Right lobe of liver (tissue), 6 donors: Measurements from ENCODE around the gene GALNT12. TPM values are rescaled to one million over a fixed set of nuclear protein-coding genes. Genes with fewer than 3 reads are reported as not detected.

Experiments
- ATAC-seq, 4 donors: fragments of 200-7000 bp; cut with Tn5 transposase; one replicate each; pipeline ENCODE4 v1.9.1; 2020; ENCODE audit warnings: mild to moderate bottlenecking in 4 of 4, moderate library complexity in 4 of 4
- DNase-seq, 3 donors: peaks; one replicate each; pipeline ENCODE4 v3.0.0-alpha.2; 2020
- H3K27ac ChIP-seq, 3 donors: fragments of 200-600 bp; one replicate each; pipeline ENCODE4 v1.8.0; 2022
- H3K27me3 ChIP-seq, 2 donors: fragments of 200-600 bp; one replicate each; pipeline ENCODE4 v1.8.0; 2022
- H3K36me3 ChIP-seq, 4 donors: fragments of 200-600 bp; sonication (generic) in 1 of 4; one replicate each; pipeline versions ENCODE4 v1.5.1 to v1.8.0; 2017 to 2022; ENCODE audit warnings: control low read depth in 1 of 4
- H3K4me1 ChIP-seq, 4 donors: fragments of 200-600 bp; sonication (generic) in 1 of 4; one replicate each; pipeline versions ENCODE4 v1.5.1 to v1.8.0; 2017 to 2022; ENCODE audit warnings: control low read depth in 1 of 4
- H3K4me3 ChIP-seq, 3 donors: fragments of 200-600 bp; one replicate each; pipeline ENCODE4 v1.8.0; 2022
- H3K9me3 ChIP-seq, 4 donors: fragments of 200-600 bp; sonication (generic) in 1 of 4; one replicate each; pipeline versions ENCODE4 v1.5.1 to v1.8.0; 2017 to 2022; ENCODE audit warnings: control low read depth in 1 of 4
- POLR2A ChIP-seq: fragments of 450-650 bp; IDR thresholded peaks from one replicate; pipeline ENCODE4 v1.6.1; 2017; ENCODE audit warnings: antibody characterized with exemption, mild to moderate bottlenecking
- WGBS: methylation state at CpG from one replicate; pipeline ENCODE4 v1.1.6; 2018; ENCODE audit warnings: low coverage, low lambda C conversion rate; ENCODE audit not compliant: insufficient coverage; ENCODE audit errors: missing lambda C conversion rate; 5-methylcytosine and 5-hydroxymethylcytosine counted together
- intact Hi-C, 2 donors: fragments of 100-400 bp; cut with DNase I; formaldehyde crosslinking; loops; one replicate each; pipeline versions ENCODE4 v1.11.2 to v1.14.1; 2022
- total RNA-seq, 6 experiments: library from RNA; depleted of rRNA in 2 of 6; stranded (reverse); fragments of >200 nt in 2 of 6; fragmentation: NEBNext Ultra II Directional in 3 of 6; extraction: Animal tissue kit (Norgen Biotek cat#: 25700) in 3 of 6; gene quantifications; one replicate each; pipeline versions ENCODE4 v1.1.0 to v1.2.4, GENCODE V29; 2016 to 2023
- TF ChIP-seq, protein P1 (sequence below), 4 donors: fragments of 200-600 bp in 3 of 4; fragments of 450-650 bp in 1 of 4; IDR thresholded peaks; one replicate each; pipeline versions ENCODE4 v1.5.1 to v1.8.0; 2016 to 2022; ENCODE audit warnings: antibody characterized with exemption in 4 of 4, mild to moderate bottlenecking in 2 of 4
- donor health status: DM: no; HTN: yes; CAD: no.
- donor health status: DM: no; HTN: no; CAD: no.
- donor health status: DM: no; HTN: no; CAD: no.
- donor health status: DM: no; HTN: yes; CAD: no.
- donor health status: DM: no; HTN: yes; CAD: no.

GALNT12 gene
- total RNA-seq, 6 experiments from 2014 or later: 0.06 to 1.1 (median 0.30) TPM; not detected in 1

DNA sequence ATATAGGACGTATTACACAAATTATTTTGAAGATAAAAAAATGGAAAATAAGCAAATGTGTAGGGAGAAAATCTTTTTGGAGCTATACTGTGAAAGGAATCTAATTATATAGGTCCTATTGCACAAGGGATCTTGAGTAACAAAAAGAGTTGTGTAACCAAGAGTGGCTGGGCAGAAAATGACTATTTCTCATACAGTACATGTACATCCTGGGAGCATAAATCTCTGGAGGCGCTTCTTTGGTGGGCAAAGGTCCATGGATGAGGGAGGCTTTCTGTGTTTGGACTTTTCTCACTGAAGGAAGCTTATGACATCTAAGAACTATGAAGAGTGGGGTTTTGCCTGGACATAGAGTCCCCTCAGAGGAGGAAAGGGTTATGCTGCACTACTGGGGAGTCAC lies 40.9 kb upstream of the GALNT12 start:
- intact Hi-C loops: no loop called here
- no peaks in the 10 kb centered on the region for H3K9me3 ChIP-seq
- TF ChIP-seq POLR2A: no peak
- TF ChIP-seq, protein P1, sequence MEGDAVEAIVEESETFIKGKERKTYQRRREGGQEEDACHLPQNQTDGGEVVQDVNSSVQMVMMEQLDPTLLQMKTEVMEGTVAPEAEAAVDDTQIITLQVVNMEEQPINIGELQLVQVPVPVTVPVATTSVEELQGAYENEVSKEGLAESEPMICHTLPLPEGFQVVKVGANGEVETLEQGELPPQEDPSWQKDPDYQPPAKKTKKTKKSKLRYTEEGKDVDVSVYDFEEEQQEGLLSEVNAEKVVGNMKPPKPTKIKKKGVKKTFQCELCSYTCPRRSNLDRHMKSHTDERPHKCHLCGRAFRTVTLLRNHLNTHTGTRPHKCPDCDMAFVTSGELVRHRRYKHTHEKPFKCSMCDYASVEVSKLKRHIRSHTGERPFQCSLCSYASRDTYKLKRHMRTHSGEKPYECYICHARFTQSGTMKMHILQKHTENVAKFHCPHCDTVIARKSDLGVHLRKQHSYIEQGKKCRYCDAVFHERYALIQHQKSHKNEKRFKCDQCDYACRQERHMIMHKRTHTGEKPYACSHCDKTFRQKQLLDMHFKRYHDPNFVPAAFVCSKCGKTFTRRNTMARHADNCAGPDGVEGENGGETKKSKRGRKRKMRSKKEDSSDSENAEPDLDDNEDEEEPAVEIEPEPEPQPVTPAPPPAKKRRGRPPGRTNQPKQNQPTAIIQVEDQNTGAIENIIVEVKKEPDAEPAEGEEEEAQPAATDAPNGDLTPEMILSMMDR (IDR thresholded peaks at IDR 0.05): no peak
- no peaks in the 10 kb centered on the region for H3K36me3 ChIP-seq
- no peaks in the 10 kb centered on the region for H3K4me1 ChIP-seq
- DNase-seq: no peak
- no peak overlapping the region for H3K27ac ChIP-seq
- ATAC-seq: no peak
- no peak overlapping the region for H3K4me3 ChIP-seq
- WGBS: 80% methylated on average over 2 of the region's 2 CpGs
- H3K27me3 ChIP-seq: no peaks in the 10 kb centered on the region

- ATAC-seq (no peak), DNase-seq (no peak)
- no peak for TF ChIP-seq POLR2A
- TF ChIP-seq, protein P1 (IDR thresholded peaks at IDR 0.05): no peak
- WGBS: 93% methylated on average over 2 of the region's 3 CpGs
- no peak overlapping the region for H3K4me3 ChIP-seq
- no peaks in the 10 kb centered on the region for H3K9me3 ChIP-seq
- H3K36me3 ChIP-seq: no peaks in the 10 kb centered on the region
- H3K27ac ChIP-seq: no peak overlapping the region
- intact Hi-C loops: no loop called here
- no peaks in the 10 kb centered on the region for H3K27me3 ChIP-seq
- H3K4me1 ChIP-seq: no peaks in the 10 kb centered on the region
These were observed 40.3 kb upstream of the GALNT12 start for GRCh38 chr9:98767196-98767595.

DNA sequence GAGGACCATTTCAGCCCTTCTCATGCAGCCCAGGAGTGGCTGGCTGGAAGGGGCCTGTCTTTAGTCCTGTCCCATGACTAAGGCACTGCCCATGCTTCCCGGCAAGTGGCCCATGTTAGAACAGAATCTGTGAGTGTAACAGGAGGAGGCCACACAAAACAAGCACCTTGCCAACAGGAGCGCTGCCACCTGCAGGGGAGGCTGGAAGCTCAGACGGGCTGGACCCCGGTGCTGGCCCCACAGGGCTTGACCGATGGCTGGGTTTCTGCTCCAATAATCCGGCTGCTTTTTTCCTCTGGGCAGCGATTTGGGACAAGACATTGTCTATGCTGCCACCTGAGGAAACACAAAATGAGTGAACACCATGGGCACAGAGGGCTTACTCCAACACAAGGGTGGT lies 39.6 kb upstream of the GALNT12 start:
- H3K4me3 ChIP-seq: no peak overlapping the region
- H3K4me1 ChIP-seq: no peaks in the 10 kb centered on the region
- ATAC-seq: no peak
- no peak for DNase-seq
- peaks cover 0 to under 1% (median 0%) of the 10 kb centered on the region in 4 donors for H3K36me3 ChIP-seq
- no peaks in the 10 kb centered on the region for H3K27me3 ChIP-seq
- TF ChIP-seq, protein P1 (IDR thresholded peaks at IDR 0.05): no peak
- TF ChIP-seq POLR2A: no peak
- no peaks in the 10 kb centered on the region for H3K9me3 ChIP-seq
- WGBS: no CpG with 5 or more reads among the region's 7 CpGs
- H3K27ac ChIP-seq: no peak overlapping the region
- intact Hi-C loops: no loop called here

DNA sequence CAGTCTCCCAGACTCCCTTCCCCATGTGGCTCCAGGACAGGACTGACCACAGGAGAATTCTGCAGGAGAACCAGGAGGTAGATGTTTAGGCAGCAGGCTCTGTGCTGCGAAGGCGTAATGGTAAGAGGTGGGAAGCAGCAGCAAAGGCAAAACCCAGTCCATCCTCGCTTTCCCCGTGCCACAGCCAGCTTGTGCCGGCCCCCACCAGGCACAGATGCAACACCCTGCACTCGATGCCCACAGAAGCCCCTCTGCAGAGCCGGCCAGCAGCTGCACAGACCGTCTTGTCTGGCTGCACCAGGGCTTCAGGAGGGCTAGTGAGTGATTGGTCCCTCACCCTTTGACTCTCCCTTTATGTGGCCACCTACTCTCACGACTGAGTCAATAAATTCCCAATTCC lies 39.1 kb upstream of the GALNT12 start:
- no peak for ATAC-seq
- Histone ChIP-seq H3K36me3 (peaks cover 0 to 5% (median 0%) of the 10 kb centered on the region in 4 donors), H3K27me3 (no peaks in the 10 kb centered on the region), H3K9me3 (no peaks in the 10 kb centered on the region), H3K4me3 (no peak overlapping the region), H3K27ac (no peak overlapping the region), H3K4me1 (no peaks in the 10 kb centered on the region)
- TF ChIP-seq, protein P1 (IDR thresholded peaks at IDR 0.05): no peak
- TF ChIP-seq POLR2A: no peak
- intact Hi-C loops: no loop called here
- DNase-seq: no peak
- 93% methylated on average over 3 of the region's 9 CpGs for WGBS

DNA sequence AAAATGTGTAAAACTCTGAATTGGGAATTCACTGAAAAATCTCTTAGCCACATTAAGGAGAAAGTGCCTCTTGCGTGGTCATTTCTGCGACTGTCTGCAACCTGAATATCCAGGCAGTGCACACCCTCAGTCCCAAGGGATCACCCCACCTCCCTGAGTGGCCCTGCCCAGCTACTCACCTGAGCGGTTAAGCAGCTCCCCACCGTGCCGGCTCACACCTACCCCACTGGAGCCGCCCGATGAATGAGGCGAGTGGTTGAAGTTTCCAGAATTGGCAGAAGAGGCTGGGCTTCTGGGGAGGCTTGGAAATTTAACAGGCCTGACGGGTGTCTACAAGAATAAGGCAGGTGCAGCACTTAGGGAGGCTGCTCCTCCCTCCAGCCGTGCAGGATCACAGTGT lies 36.8 kb upstream of the GALNT12 start:
- Histone ChIP-seq H3K4me3 (no peak overlapping the region), H3K27ac (no peak overlapping the region), H3K36me3 (peaks cover 0 to 6% (median 0%) of the 10 kb centered on the region in 4 donors), H3K4me1 (no peaks in the 10 kb centered on the region), H3K9me3 (no peaks in the 10 kb centered on the region), H3K27me3 (no peaks in the 10 kb centered on the region)
- 93% methylated on average over 5 of the region's 10 CpGs for WGBS
- intact Hi-C loops: loop anchor here in 1 of 2 donors (10.0 kb wide), 1 partner anchor 456 kb away; no protein-coding TSS in a partner anchor
- DNase-seq: no peak
- TF ChIP-seq, protein P1 (IDR thresholded peaks at IDR 0.05): no peak
- TF ChIP-seq POLR2A: no peak
- no peak for ATAC-seq
